Loucy (cell line): ENCODE measurements around the gene OR2A14.
A peak's percentile ranks its signal among the peaks of the same experiment; 100 is the strongest.

ENCODE experiments used
- H2AFZ ChIP-seq: fragments of 200-600 bp; sonication (generic); 2 replicates; pipeline ENCODE4 v1.6.0; 2016; ENCODE audit warnings: antibody characterized with exemption, mild to moderate bottlenecking, low read length, moderate library complexity
- H3F3A ChIP-seq: fragments of 200-600 bp; 2 replicates; pipeline ENCODE4 v1.6.0; 2016; ENCODE audit warnings: antibody characterized with exemption, low read depth, mild to moderate bottlenecking
- H3K27me3 ChIP-seq: fragments of 200-600 bp; sonication (generic); 2 replicates; pipeline ENCODE4 v1.6.1; 2014; ENCODE audit warnings: low read length, mild to moderate bottlenecking; ENCODE audit not compliant: insufficient read depth, poor library complexity, severe bottlenecking
- H3K36me3 ChIP-seq: fragments of 200-600 bp; sonication (generic); 2 replicates; pipeline ENCODE4 v1.6.1; 2016; ENCODE audit warnings: low read length; ENCODE audit not compliant: insufficient read depth
- H3K4me1 ChIP-seq: fragments of 200-600 bp; sonication (generic); 2 replicates; pipeline ENCODE4 v1.5.1; 2014; ENCODE audit warnings: low read length, mild to moderate bottlenecking; ENCODE audit not compliant: insufficient read depth, poor library complexity, severe bottlenecking
- H3K4me2 ChIP-seq: fragments of 200-600 bp; sonication (generic); 2 replicates; pipeline ENCODE4 v1.6.0; 2014; ENCODE audit warnings: antibody characterized with exemption, low read length, low read depth, mild to moderate bottlenecking; ENCODE audit not compliant: poor library complexity, severe bottlenecking
- H3K4me3 ChIP-seq: fragments of 200-600 bp; sonication (generic); 2 replicates; pipeline ENCODE4 v1.5.1; 2014; ENCODE audit warnings: low read length, mild to moderate bottlenecking, mixed read lengths; ENCODE audit not compliant: poor library complexity, severe bottlenecking
- H3K79me2 ChIP-seq: fragments of 200-600 bp; sonication (generic); 2 replicates; pipeline ENCODE4 v1.6.1; 2014; ENCODE audit warnings: low read length; ENCODE audit not compliant: insufficient read depth
- H3K9ac ChIP-seq: fragments of 200-600 bp; sonication (generic); 2 replicates; pipeline ENCODE4 v1.6.0; 2014; ENCODE audit warnings: mild to moderate bottlenecking, low read depth, low read length, moderate library complexity; ENCODE audit not compliant: poor library complexity, severe bottlenecking
- H3K9me2 ChIP-seq: fragments of 200-600 bp; sonication (generic); replicated peaks from 2 replicates; pipeline ENCODE4 v1.6.1; 2016; ENCODE audit warnings: low read depth, low read length, mixed read lengths
- H3K9me3 ChIP-seq: fragments of 200-600 bp; sonication (generic); 2 replicates; pipeline ENCODE4 v1.6.1; 2014; ENCODE audit warnings: mild to moderate bottlenecking, antibody characterized with exemption, low read length, low read depth; ENCODE audit not compliant: insufficient read depth
- H4K20me1 ChIP-seq: fragments of 200-600 bp; sonication (generic); 2 replicates; pipeline ENCODE4 v1.6.0; 2014; ENCODE audit warnings: antibody characterized with exemption, low read length, mild to moderate bottlenecking; ENCODE audit not compliant: insufficient read depth, poor library complexity, severe bottlenecking
- EZH2phosphoT487 ChIP-seq: fragments of 200-600 bp; IDR thresholded peaks from 2 replicates; pipeline ENCODE4 v1.6.1; 2018; ENCODE audit warnings: antibody characterized with exemption, mild to moderate bottlenecking, moderate library complexity, borderline replicate concordance
- TF ChIP-seq, protein P1 (sequence below): fragments of 200-600 bp; sonication (generic); conservative IDR thresholded peaks from 2 replicates; pipeline ENCODE4 v1.5.1; 2014; ENCODE audit warnings: mild to moderate bottlenecking, antibody characterized with exemption, low read length

The OR2A14 gene

GRCh38 chr7:144122876-144123275 is at the start of gene OR2A14:
TSS of gene OR2A14 (plus strand) at chr7:144123176. CDS start at chr7:144129113, 5,937 bp downstream.
- no peak within 1 kb of the TSS for H3K4me2 ChIP-seq
- H3K36me3 ChIP-seq: no peaks in the 10 kb centered on the region
- H2AFZ ChIP-seq: no peak within 1 kb of the TSS
- H3K79me2 ChIP-seq: no peaks in the 10 kb centered on the region
- H3K27me3 ChIP-seq: no peaks in the 10 kb centered on the region
- H3K4me1 ChIP-seq: no peaks in the 10 kb centered on the region
- no peak within 1 kb of the TSS for H3K4me3 ChIP-seq
- no peaks in the 10 kb centered on the region for H3F3A ChIP-seq
- no peaks in the 10 kb centered on the region for H4K20me1 ChIP-seq
- no peak for TF ChIP-seq EZH2phosphoT487
- TF ChIP-seq, protein P1, sequence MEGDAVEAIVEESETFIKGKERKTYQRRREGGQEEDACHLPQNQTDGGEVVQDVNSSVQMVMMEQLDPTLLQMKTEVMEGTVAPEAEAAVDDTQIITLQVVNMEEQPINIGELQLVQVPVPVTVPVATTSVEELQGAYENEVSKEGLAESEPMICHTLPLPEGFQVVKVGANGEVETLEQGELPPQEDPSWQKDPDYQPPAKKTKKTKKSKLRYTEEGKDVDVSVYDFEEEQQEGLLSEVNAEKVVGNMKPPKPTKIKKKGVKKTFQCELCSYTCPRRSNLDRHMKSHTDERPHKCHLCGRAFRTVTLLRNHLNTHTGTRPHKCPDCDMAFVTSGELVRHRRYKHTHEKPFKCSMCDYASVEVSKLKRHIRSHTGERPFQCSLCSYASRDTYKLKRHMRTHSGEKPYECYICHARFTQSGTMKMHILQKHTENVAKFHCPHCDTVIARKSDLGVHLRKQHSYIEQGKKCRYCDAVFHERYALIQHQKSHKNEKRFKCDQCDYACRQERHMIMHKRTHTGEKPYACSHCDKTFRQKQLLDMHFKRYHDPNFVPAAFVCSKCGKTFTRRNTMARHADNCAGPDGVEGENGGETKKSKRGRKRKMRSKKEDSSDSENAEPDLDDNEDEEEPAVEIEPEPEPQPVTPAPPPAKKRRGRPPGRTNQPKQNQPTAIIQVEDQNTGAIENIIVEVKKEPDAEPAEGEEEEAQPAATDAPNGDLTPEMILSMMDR: no peak
- H3K9me2 ChIP-seq: no peaks in the 10 kb centered on the region
- H3K9ac ChIP-seq: no peak within 1 kb of the TSS
- no peaks in the 10 kb centered on the region for H3K9me3 ChIP-seq

- Histone ChIP-seq H3K4me2 (no peak overlapping the region), H3F3A (no peaks in the 10 kb centered on the region), H4K20me1 (no peaks in the 10 kb centered on the region), H3K27me3 (no peaks in the 10 kb centered on the region), H3K9ac (no peak overlapping the region), H3K9me2 (no peaks in the 10 kb centered on the region), H2AFZ (no peak overlapping the region), H3K79me2 (no peaks in the 10 kb centered on the region), H3K36me3 (no peaks in the 10 kb centered on the region), H3K4me1 (no peaks in the 10 kb centered on the region), H3K4me3 (no peak overlapping the region), H3K9me3 (no peaks in the 10 kb centered on the region)
- TF ChIP-seq, protein P1: peak; percentile 25; the same call in 1 of the 2 replicates
- no peak for TF ChIP-seq EZH2phosphoT487
These were observed 48.6 kb upstream of the OR2A14 start for GRCh38 chr7:144074374-144074773.

DNA sequence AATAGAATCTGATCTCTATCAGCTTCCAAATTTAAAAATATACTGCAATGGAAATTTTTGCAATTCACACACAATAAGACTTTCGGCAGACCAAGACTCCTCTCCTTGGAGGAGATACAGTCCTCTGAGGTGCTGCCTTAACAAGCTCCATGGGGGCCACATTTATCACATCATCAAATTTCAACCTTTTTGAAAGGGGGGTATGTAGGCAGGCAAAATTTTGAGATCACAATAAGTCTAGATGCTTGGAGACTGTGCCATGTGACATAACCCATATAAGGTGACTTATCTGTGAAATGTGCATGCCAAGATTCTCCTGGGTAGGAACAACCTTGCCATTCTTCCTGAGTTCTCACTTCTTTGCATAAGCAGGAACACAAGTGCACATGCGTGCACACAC is 37.0 kb upstream of the OR2A14 start, which contains the start of gene OR2A12:
Gene OR2A12, plus strand, starts transcription at position 301 of the 400 bp plus-strand sequence. CDS start 8,830 bp downstream, outside the sequence.
- H3K9me2 ChIP-seq: no peaks in the 10 kb centered on the region
- no peaks in the 10 kb centered on the region for H3K4me1 ChIP-seq
- H3K27me3 ChIP-seq: no peaks in the 10 kb centered on the region
- H3K79me2 ChIP-seq: no peaks in the 10 kb centered on the region
- H3K9me3 ChIP-seq: peaks cover 4% of the 10 kb centered on the region; the same call in 1 of the 2 replicates
- no peak for TF ChIP-seq EZH2phosphoT487
- TF ChIP-seq, protein P1: no peak
- no peaks in the 10 kb centered on the region for H3F3A ChIP-seq
- no peak within 1 kb of the TSS for H2AFZ ChIP-seq
- no peak within 1 kb of the TSS for H3K4me2 ChIP-seq
- no peak within 1 kb of the TSS for H3K9ac ChIP-seq
- no peaks in the 10 kb centered on the region for H4K20me1 ChIP-seq
- H3K36me3 ChIP-seq: no peaks in the 10 kb centered on the region
- H3K4me3 ChIP-seq: no peak within 1 kb of the TSS
